ENCODE data around the gene GCAT. TPM values are rescaled to one million over a fixed set of nuclear protein-coding genes. Genes with fewer than 3 reads are reported as not detected.

The GCAT gene
- total and polyA plus RNA-seq, 2 of the 13 experiments (the other 11 are each of a cell fraction or from before 2014, with no cell fraction given) = 28.0 to 50.3 TPM

DNA sequence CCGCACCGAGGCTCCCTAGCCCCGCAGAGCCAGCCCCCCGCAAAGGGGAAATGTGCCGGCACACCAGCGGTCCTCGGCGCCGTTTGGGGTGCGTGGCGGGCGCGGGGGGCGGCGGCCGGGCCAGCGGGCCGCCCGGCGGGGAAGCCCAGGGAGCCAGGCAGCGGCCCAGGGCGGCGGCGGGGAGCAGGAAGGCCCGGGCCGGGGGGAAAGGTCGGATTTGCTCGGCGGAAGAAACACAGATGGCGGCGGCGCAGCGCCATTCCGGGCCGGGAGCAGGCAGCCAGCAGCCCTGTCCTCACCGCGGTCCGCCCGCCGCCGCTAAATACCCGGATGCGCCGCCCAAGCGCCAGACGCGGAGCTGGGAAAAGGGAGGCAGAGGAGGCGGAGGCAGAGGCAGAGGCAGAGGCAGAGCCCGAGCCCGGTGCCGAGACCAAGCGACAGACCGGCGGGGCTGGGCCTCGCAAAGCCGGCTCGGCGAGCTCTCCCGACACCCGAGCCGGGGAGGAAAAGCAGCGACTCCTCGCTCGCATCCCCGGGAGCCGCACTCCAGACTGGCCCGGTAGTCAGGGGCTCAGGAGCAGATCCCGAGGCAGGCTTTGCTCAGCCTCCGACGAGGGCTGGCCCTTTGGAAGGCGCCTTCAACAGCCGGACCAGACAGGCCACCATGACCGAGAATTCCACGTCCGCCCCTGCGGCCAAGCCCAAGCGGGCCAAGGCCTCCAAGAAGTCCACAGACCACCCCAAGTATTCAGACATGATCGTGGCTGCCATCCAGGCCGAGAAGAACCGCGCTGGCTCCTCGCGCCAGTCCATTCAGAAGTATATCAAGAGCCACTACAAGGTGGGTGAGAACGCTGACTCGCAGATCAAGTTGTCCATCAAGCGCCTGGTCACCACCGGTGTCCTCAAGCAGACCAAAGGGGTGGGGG lies 2.6 kb upstream of the GCAT start (continued):
- TF ChIP-seq ZNF557 (CRISPR knock-in tag; IDR thresholded peaks at IDR 0.05) (peak; percentile 83), NFE2 (CRISPR knock-in tag; IDR thresholded peaks at IDR 0.05) (no peak), PAX8 (CRISPR knock-in tag; IDR thresholded peaks at IDR 0.05; ENCODE audit: borderline replicate concordance) (no peak), ZNF101 (CRISPR knock-in tag; IDR thresholded peaks at IDR 0.05; ENCODE audit: borderline replicate concordance, low read depth) (no peak), MED1 (CRISPR knock-in tag; IDR thresholded peaks at IDR 0.05) (peak; percentile 86), HDAC2 (CRISPR knock-in tag; IDR thresholded peaks at IDR 0.05) (peak; percentile 51; the same call in 1 of the 2 replicates), KLF6 (CRISPR knock-in tag; IDR thresholded peaks at IDR 0.05) (peak; percentile 96), RBM22 (optimal IDR thresholded peaks at IDR 0.05; ENCODE audit: low read length) (peak; percentile 73), PHF5A (CRISPR knock-in tag; IDR thresholded peaks at IDR 0.05; ENCODE audit: low read depth, unreplicated experiment) (peak; percentile 41), FOSL1 (CRISPR knock-in tag; IDR thresholded peaks at IDR 0.05; ENCODE audit: borderline replicate concordance) (no peak), ZKSCAN8 (CRISPR knock-in tag; IDR thresholded peaks at IDR 0.05; ENCODE audit: borderline replicate concordance) (peak; percentile 77; the same call in 1 of the 2 replicates), KAT8 (CRISPR knock-in tag; IDR thresholded peaks at IDR 0.05) (peak; percentile 64), ZFYVE20 (CRISPR knock-in tag; IDR thresholded peaks at IDR 0.05; ENCODE audit: borderline replicate concordance, low read depth) (no peak), ZNF724P (CRISPR knock-in tag; IDR thresholded peaks at IDR 0.05; ENCODE audit: borderline replicate concordance) (peak; percentile 47; the same call in 1 of the 2 replicates), BRD4 (CRISPR knock-in tag; IDR thresholded peaks at IDR 0.05) (peak; percentile 58; the same call in 1 of the 2 replicates), ZNF367 (CRISPR knock-in tag; IDR thresholded peaks at IDR 0.05; ENCODE audit: borderline replicate concordance) (no peak), ZNF761 (CRISPR knock-in tag; conservative IDR thresholded peaks at IDR 0.05) (0 out of 2 replicates have a peak, but pooled peaks have one; percentile 31), ZNF781 (CRISPR knock-in tag; IDR thresholded peaks at IDR 0.05; ENCODE audit: borderline replicate concordance, not compliant biosample characterization) (peak; percentile 52), MED8 (CRISPR knock-in tag; IDR thresholded peaks at IDR 0.05; ENCODE audit: insufficient replicate concordance) (peak; percentile 95), NCOA2 (CRISPR knock-in tag; IDR thresholded peaks at IDR 0.05) (peak; percentile 38), ZNF768 (CRISPR knock-in tag; IDR thresholded peaks at IDR 0.05) (peak; percentile 90)
- TF ChIP-seq, protein P1, sequence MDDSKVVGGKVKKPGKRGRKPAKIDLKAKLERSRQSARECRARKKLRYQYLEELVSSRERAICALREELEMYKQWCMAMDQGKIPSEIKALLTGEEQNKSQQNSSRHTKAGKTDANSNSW (CRISPR knock-in tag; IDR thresholded peaks at IDR 0.05; ENCODE audit: borderline replicate concordance) = peak; percentile 87; the same call in 1 of the 2 replicates
- TF ChIP-seq, protein P2, sequence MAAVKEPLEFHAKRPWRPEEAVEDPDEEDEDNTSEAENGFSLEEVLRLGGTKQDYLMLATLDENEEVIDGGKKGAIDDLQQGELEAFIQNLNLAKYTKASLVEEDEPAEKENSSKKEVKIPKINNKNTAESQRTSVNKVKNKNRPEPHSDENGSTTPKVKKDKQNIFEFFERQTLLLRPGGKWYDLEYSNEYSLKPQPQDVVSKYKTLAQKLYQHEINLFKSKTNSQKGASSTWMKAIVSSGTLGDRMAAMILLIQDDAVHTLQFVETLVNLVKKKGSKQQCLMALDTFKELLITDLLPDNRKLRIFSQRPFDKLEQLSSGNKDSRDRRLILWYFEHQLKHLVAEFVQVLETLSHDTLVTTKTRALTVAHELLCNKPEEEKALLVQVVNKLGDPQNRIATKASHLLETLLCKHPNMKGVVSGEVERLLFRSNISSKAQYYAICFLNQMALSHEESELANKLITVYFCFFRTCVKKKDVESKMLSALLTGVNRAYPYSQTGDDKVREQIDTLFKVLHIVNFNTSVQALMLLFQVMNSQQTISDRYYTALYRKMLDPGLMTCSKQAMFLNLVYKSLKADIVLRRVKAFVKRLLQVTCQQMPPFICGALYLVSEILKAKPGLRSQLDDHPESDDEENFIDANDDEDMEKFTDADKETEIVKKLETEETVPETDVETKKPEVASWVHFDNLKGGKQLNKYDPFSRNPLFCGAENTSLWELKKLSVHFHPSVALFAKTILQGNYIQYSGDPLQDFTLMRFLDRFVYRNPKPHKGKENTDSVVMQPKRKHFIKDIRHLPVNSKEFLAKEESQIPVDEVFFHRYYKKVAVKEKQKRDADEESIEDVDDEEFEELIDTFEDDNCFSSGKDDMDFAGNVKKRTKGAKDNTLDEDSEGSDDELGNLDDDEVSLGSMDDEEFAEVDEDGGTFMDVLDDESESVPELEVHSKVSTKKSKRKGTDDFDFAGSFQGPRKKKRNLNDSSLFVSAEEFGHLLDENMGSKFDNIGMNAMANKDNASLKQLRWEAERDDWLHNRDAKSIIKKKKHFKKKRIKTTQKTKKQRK (IDR thresholded peaks at IDR 0.05; ENCODE audit: low read length) = no peak
- TF ChIP-seq, protein P3, sequence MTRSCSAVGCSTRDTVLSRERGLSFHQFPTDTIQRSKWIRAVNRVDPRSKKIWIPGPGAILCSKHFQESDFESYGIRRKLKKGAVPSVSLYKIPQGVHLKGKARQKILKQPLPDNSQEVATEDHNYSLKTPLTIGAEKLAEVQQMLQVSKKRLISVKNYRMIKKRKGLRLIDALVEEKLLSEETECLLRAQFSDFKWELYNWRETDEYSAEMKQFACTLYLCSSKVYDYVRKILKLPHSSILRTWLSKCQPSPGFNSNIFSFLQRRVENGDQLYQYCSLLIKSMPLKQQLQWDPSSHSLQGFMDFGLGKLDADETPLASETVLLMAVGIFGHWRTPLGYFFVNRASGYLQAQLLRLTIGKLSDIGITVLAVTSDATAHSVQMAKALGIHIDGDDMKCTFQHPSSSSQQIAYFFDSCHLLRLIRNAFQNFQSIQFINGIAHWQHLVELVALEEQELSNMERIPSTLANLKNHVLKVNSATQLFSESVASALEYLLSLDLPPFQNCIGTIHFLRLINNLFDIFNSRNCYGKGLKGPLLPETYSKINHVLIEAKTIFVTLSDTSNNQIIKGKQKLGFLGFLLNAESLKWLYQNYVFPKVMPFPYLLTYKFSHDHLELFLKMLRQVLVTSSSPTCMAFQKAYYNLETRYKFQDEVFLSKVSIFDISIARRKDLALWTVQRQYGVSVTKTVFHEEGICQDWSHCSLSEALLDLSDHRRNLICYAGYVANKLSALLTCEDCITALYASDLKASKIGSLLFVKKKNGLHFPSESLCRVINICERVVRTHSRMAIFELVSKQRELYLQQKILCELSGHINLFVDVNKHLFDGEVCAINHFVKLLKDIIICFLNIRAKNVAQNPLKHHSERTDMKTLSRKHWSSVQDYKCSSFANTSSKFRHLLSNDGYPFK (CRISPR knock-in tag; IDR thresholded peaks at IDR 0.05; ENCODE audit: borderline replicate concordance) = peak; percentile 50; the same call in 1 of the 2 replicates
